GM23338 (cell line): ENCODE results near the gene XRN1. TPM values are rescaled to one million over a fixed set of nuclear protein-coding genes. Genes with fewer than 3 reads are reported as not detected.
"Not testable (repeated sequence)": the region's sequence is repeated elsewhere in the genome, so short reads cannot be mapped to it uniquely, and the experiment has no call there.

ENCODE experiments used
- ATAC-seq: fragments of 200-7000 bp; cut with Tn5 transposase; 3 replicates; pipeline ENCODE4 v1.9.1; 2020
- DNase-seq: peaks from one replicate; pipeline ENCODE4 v3.0.0-alpha.2; 2015; ENCODE audit warnings: low spot score
- H2AFZ ChIP-seq: fragments of 200-600 bp; sonication (generic); 2 replicates; pipeline ENCODE4 v1.8.0; 2016; ENCODE audit warnings: antibody characterized with exemption, mild to moderate bottlenecking, moderate library complexity
- H3F3A ChIP-seq: fragments of 200-600 bp; sonication (generic); replicated peaks from 2 replicates; pipeline ENCODE4 v1.8.0; 2017; ENCODE audit warnings: antibody characterized with exemption, mixed run types, low read depth
- H3K27ac ChIP-seq: fragments of 200-600 bp; sonication (generic); 2 replicates; pipeline ENCODE4 v1.6.1; 2016; ENCODE audit warnings: low read depth
- H3K27me3 ChIP-seq: fragments of 200-600 bp; sonication (generic); 2 replicates; pipeline ENCODE4 v1.8.0; 2016; ENCODE audit warnings: mild to moderate bottlenecking, mixed run types, moderate library complexity; ENCODE audit not compliant: insufficient read depth
- H3K36me3 ChIP-seq: fragments of 200-600 bp; sonication (generic); 2 replicates; pipeline ENCODE4 v1.8.0; 2016; ENCODE audit warnings: mild to moderate bottlenecking; ENCODE audit not compliant: insufficient read depth
- H3K4me1 ChIP-seq: fragments of 200-600 bp; sonication (generic); 2 replicates; pipeline ENCODE4 v1.8.0; 2016; ENCODE audit warnings: mild to moderate bottlenecking, moderate library complexity; ENCODE audit not compliant: insufficient read depth
- H3K4me2 ChIP-seq: fragments of 200-600 bp; sonication (generic); 2 replicates; pipeline ENCODE4 v1.7.1; 2017; ENCODE audit warnings: mixed run types
- H3K4me3 ChIP-seq: fragments of 200-600 bp; sonication (generic); 2 replicates; pipeline ENCODE4 v1.6.1; 2016; ENCODE audit warnings: mixed run types
- H3K79me2 ChIP-seq: fragments of 200-600 bp; sonication (generic); replicated peaks from 2 replicates; pipeline ENCODE4 v1.8.0; 2017; ENCODE audit warnings: mild to moderate bottlenecking; ENCODE audit not compliant: insufficient read depth
- H3K9me2 ChIP-seq: fragments of 200-600 bp; sonication (generic); 2 replicates; pipeline ENCODE4 v1.8.0; 2017; ENCODE audit not compliant: insufficient read depth
- H4K20me1 ChIP-seq: fragments of 200-600 bp; sonication (generic); replicated peaks from 2 replicates; pipeline ENCODE4 v1.8.0; 2017; ENCODE audit warnings: mild to moderate bottlenecking; ENCODE audit not compliant: insufficient read depth
- H3K27ac Mint-ChIP-seq: 2 replicates; pipeline ENCODE4 v1.8.0; 2020; ENCODE audit warnings: inconsistent platforms, mild to moderate bottlenecking, moderate library complexity, mixed read lengths
- H3K27me3 Mint-ChIP-seq: 3 replicates; pipeline ENCODE4 v1.8.0; 2022; ENCODE audit warnings: low read depth, mild to moderate bottlenecking, moderate library complexity, mixed read lengths, inconsistent platforms; ENCODE audit not compliant: insufficient read depth, poor library complexity
- H3K36me3 Mint-ChIP-seq: 3 replicates; pipeline ENCODE4 v1.8.0; 2021; ENCODE audit warnings: low read depth, mild to moderate bottlenecking, inconsistent platforms, moderate library complexity, mixed read lengths
- H3K4me1 Mint-ChIP-seq: 3 replicates; pipeline ENCODE4 v1.8.0; 2020; ENCODE audit warnings: mild to moderate bottlenecking, inconsistent platforms, mixed read lengths
- H3K4me3 Mint-ChIP-seq: 3 replicates; pipeline ENCODE4 v1.8.0; 2021; ENCODE audit warnings: moderate library complexity, mild to moderate bottlenecking, inconsistent platforms, mixed read lengths
- H3K9me3 Mint-ChIP-seq: 3 replicates; pipeline ENCODE4 v1.8.0; 2020; ENCODE audit warnings: moderate library complexity, mild to moderate bottlenecking, inconsistent platforms, mixed read lengths
- CREB1 ChIP-seq: fragments of 250-450 bp; sonication (Bioruptor Pico); IDR thresholded peaks from 2 replicates; pipeline ENCODE4 v1.5.0; 2020; ENCODE audit warnings: low read depth, mild to moderate bottlenecking, moderate library complexity
- CTCF ChIP-seq, 2 experiments: fragments of 200-600 bp in 1 of 2; sonication (generic) in 1 of 2; conservative IDR thresholded peaks; 2 replicates each; pipeline versions ENCODE4 v1.5.1 to v1.6.1; 2016 to 2017; ENCODE audit warnings: antibody characterized with exemption in 2 of 2, low read depth in 2 of 2, mild to moderate bottlenecking in 2 of 2, moderate library complexity in 1 of 2
- ETS1 ChIP-seq: IDR thresholded peaks from 2 replicates; pipeline ENCODE4 v1.6.1; 2016; ENCODE audit warnings: antibody characterized with exemption
- JUNB ChIP-seq: IDR thresholded peaks from one replicate; pipeline ENCODE4 v1.6.1; 2016; ENCODE audit warnings: antibody characterized with exemption; ENCODE audit not compliant: unreplicated experiment
- NANOG ChIP-seq: IDR thresholded peaks from 2 replicates; pipeline ENCODE4 v1.6.1; 2016; ENCODE audit warnings: antibody characterized with exemption, borderline replicate concordance
- POLR2AphosphoS5 ChIP-seq: IDR thresholded peaks from 2 replicates; pipeline ENCODE4 v1.6.1; 2016; ENCODE audit warnings: antibody characterized with exemption, low read depth
- STAT1 ChIP-seq: IDR thresholded peaks from one replicate; pipeline ENCODE4 v1.6.1; 2016; ENCODE audit warnings: antibody characterized with exemption; ENCODE audit not compliant: unreplicated experiment
- ZNF331 ChIP-seq: fragments of 250-450 bp; sonication (Bioruptor Pico); IDR thresholded peaks from 2 replicates; pipeline ENCODE4 v1.5.0; 2020; ENCODE audit warnings: low read depth, mild to moderate bottlenecking, moderate library complexity
- polyA plus RNA-seq: library from polyadenylated mRNA; unstranded; fragments of >200 nt; fragmentation: Nextera tagmentation; extraction: Ambion mirVana; gene quantifications from 2 replicates; pipeline ENCODE4 v1.2.1, GENCODE V29; 2016
- total RNA-seq: library from RNA; depleted of rRNA; stranded (reverse); fragments of >200 nt; shearing (Covaris generic); gene quantifications from 2 replicates; pipeline ENCODE4 v1.2.3, GENCODE V29; 2014

XRN1 gene
- total and polyA plus RNA-seq, 2 experiments from 2014 or later: 10.9 to 16.6 TPM

- TF ChIP-seq ETS1 (no peak), CREB1 (CRISPR knock-in tag) (no peak), ZNF331 (CRISPR knock-in tag) (no peak), NANOG (no peak), JUNB (no peak), POLR2AphosphoS5 (no peak), STAT1 (no peak), CTCF (conservative IDR thresholded peaks at IDR 0.05; ENCODE audit: low read depth in 2 of 2) (no peak)
Observed at GRCh38 chr3:142315083-142315482, 132.8 kb downstream of the XRN1 start (continued).

GRCh38 chr3:142310439-142310838, 137.4 kb downstream of the XRN1 start:
- H3K27me3 Mint-ChIP-seq: peaks cover 1% of the 10 kb centered on the region
- H3K9me2 ChIP-seq: no peaks in the 10 kb centered on the region
- H2AFZ ChIP-seq: no peak overlapping the region
- H3K4me1 ChIP-seq: no peaks in the 10 kb centered on the region
- peaks cover 4% of the 10 kb centered on the region for H3K4me1 Mint-ChIP-seq
- H3K36me3 ChIP-seq: no peaks in the 10 kb centered on the region
- no peak for DNase-seq
- H3K9me3 Mint-ChIP-seq: no peaks in the 10 kb centered on the region
- H3K27me3 ChIP-seq: no peaks in the 10 kb centered on the region
- no peak overlapping the region for H3K4me3 ChIP-seq
- peaks cover 4% of the 10 kb centered on the region; the same call in 2 of the 3 replicates for H3K36me3 Mint-ChIP-seq
- no peak overlapping the region for H3K27ac Mint-ChIP-seq
- H3F3A ChIP-seq: no peaks in the 10 kb centered on the region
- no peak overlapping the region for H3K27ac ChIP-seq
- no peak for ATAC-seq
- H3K4me2 ChIP-seq: no peak overlapping the region
- no peaks in the 10 kb centered on the region for H4K20me1 ChIP-seq
- TF ChIP-seq JUNB: no peak
- H3K79me2 ChIP-seq: no peaks in the 10 kb centered on the region
- H3K4me3 Mint-ChIP-seq: no peak overlapping the region

GRCh38 chr3:142302847-142303246, 145.0 kb downstream of the XRN1 start:
- H3K27ac Mint-ChIP-seq, H3K4me3 Mint-ChIP-seq, H3F3A ChIP-seq, H3K27ac ChIP-seq, H3K36me3 ChIP-seq, H2AFZ ChIP-seq, H3K4me2 ChIP-seq, H3K79me2 ChIP-seq, H3K9me2 ChIP-seq, DNase-seq, H3K4me1 ChIP-seq, H3K27me3 ChIP-seq, H3K4me3 ChIP-seq, H3K4me1 Mint-ChIP-seq, H3K27me3 Mint-ChIP-seq, H4K20me1 ChIP-seq, ATAC-seq: not testable (repeated sequence)
- Mint-ChIP-seq H3K36me3 (peaks cover 37% of the 10 kb centered on the region), H3K9me3 (peaks cover 41% of the 10 kb centered on the region)
